Measurements from ENCODE around the gene CYSLTR2.

CYSLTR2 gene

DNA sequence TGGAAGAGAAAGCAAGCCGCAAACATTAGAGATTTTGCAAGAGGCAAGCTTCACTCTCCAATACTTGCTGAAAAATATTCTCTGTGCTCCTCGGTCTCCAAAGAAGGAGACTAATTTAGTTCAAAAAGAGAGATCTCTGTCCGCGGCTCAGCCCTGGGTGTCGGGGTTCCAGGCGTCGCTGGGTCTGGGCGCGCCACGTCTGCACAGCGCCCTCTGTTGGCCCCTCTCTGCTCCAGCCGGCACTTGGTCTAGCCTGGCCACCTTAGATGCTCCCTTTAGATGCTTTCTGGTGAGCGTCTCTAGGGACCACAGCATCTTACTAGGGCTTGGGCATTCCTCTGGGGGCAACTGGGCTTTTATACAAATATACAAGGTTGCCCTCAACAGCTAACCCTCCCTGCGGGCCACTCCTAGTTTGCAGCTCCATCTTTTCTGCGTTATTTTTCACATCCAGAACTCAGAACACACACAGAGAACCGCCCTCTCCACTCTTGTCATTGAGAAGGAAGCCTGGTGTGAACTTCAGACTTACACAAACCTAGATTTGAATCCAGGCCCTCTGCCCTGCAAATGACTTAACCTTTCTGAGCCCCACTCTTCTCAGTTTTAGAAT is 78.3 kb downstream of the CYSLTR2 start:
- TF ChIP-seq, protein P1, sequence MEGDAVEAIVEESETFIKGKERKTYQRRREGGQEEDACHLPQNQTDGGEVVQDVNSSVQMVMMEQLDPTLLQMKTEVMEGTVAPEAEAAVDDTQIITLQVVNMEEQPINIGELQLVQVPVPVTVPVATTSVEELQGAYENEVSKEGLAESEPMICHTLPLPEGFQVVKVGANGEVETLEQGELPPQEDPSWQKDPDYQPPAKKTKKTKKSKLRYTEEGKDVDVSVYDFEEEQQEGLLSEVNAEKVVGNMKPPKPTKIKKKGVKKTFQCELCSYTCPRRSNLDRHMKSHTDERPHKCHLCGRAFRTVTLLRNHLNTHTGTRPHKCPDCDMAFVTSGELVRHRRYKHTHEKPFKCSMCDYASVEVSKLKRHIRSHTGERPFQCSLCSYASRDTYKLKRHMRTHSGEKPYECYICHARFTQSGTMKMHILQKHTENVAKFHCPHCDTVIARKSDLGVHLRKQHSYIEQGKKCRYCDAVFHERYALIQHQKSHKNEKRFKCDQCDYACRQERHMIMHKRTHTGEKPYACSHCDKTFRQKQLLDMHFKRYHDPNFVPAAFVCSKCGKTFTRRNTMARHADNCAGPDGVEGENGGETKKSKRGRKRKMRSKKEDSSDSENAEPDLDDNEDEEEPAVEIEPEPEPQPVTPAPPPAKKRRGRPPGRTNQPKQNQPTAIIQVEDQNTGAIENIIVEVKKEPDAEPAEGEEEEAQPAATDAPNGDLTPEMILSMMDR (IDR thresholded peaks at IDR 0.05; ENCODE audit: borderline replicate concordance, insufficient read depth, low read depth, low read length), result peak; percentile 89

DNA sequence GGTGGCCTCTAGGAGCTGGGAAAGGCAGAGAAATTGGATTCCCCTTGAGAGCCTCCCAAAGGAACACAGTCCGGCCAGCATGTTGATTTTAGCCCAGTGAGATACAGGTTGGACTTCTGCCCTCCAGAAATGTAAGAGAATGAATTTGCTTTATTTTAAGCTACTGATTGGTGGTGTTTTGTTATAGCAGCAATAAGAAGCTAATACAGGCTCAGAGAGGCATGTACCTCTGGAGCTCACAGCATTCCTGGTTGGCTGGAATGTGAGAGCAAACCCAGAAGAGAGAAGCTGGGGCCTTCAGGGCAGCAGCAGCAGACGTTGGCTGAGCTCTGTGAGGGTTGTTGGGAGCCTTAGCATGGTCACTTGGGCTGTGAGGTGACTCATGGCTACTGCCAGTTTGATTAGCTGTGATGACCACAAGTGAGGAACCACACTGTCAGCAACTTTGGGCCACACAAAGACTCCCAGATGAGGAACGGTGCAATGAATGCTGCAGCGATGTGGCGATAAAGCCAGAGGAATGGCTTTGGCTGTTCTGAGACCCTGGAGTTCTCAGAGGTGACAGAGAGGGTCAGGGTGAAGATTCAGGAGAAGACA is 80.1 kb downstream of the CYSLTR2 start:
- no peak overlapping the region for H3K4me3 ChIP-seq (ENCODE audit: low read depth, low read length)
- TF ChIP-seq, protein P1 (IDR thresholded peaks at IDR 0.05; ENCODE audit: borderline replicate concordance, insufficient read depth, low read depth, low read length), result no peak

More for the DNA sequence above, 78.3 kb downstream of the CYSLTR2 start:
- no peak overlapping the region for H3K4me3 ChIP-seq (ENCODE audit: low read depth, low read length)

DNA sequence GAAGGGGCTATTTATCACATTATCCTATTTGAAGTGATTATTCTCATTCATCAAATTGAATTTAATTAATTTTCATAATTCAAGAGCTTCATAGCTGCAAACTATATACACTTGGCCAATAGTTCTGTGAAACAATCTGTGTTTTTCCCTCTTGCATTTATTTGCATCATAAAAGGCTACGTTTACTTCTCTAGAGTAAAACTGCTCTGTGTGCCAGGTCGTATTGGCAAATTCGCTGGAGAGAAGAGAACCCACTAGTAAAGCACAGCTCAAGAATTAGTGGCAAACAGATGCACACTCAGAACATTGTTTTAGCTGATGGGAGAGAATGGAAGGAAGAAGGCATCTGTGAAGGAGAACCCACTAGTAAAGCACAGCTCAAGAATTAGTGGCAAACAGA is 81.8 kb downstream of the CYSLTR2 start:
- H3K4me3 ChIP-seq (ENCODE audit: low read depth, low read length), result no peak overlapping the region
- TF ChIP-seq, protein P1 (IDR thresholded peaks at IDR 0.05; ENCODE audit: borderline replicate concordance, insufficient read depth, low read depth, low read length), result no peak

DNA sequence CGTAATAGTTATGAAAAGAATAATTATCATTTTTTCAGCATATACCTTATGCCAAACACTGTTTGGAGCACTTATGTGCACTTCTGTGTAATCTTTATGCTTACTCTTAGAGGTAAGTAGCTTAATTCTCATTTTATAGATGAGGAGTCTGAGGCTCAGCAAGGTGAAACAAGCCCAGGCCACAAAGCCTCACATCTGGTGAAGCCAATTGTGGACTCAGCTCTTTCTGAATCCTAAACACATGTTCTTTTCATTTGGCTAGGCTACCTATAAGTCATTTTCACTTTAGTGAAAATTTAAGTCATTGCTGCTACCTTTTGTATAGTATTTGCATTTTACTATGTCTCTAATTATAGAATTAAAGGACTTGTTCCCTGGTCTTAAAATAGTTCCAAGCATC is 84.0 kb downstream of the CYSLTR2 start:
- TF ChIP-seq, protein P1 (IDR thresholded peaks at IDR 0.05; ENCODE audit: borderline replicate concordance, insufficient read depth, low read depth, low read length), result no peak
- no peak overlapping the region for H3K4me3 ChIP-seq (ENCODE audit: low read depth, low read length)

DNA sequence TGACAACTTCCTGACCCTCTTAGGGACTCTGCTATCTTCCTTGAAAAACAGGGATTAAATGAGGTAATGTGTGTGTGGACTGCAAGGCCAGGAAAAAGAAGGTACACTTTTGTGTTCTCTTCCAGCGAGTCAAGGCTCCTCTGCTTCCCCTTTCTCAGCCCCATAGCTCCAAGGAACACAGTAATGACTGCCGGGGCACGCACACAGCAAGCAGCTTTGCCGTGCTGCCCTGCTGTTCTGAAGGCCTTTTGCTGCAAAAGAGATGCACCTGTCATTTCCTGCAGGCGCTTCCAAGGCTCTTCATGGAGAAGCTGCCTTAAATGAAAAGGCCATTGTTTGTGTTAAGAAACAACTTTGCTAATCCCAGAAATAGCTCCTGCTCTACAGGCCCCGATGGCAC is 84.6 kb downstream of the CYSLTR2 start:
- H3K4me3 ChIP-seq (ENCODE audit: low read depth, low read length), result no peak overlapping the region
- TF ChIP-seq, protein P1 (IDR thresholded peaks at IDR 0.05; ENCODE audit: borderline replicate concordance, insufficient read depth, low read depth, low read length), result no peak

DNA sequence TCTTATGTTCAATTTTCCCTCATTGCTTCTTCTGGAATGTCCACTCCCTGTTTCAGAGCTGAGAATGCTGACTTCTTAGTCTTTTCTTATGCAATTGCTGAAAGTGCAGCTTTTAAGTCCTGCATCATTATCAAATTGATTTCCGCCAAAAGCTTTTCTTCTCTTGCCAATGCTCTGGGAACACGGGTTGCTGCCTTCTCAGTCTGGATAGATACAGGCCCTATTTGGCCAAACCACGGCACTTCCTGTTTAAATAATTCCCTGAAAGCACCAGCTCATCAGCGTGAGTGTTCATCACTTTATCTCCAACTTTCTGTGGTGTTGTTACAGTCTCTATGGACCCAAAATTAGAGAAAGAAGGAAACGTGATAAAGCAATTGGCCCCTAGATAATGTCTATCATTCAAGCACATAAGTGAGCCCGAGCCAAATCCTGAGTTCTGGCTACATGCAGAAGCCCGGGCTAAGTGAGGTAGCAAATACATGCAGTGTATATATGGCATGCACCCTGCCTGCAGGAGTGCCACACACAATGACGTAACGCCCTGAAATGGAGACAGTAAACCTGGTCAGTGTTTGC is 85.7 kb downstream of the CYSLTR2 start:
- no peak overlapping the region for H3K4me3 ChIP-seq (ENCODE audit: low read depth, low read length)
- TF ChIP-seq, protein P1 (IDR thresholded peaks at IDR 0.05; ENCODE audit: borderline replicate concordance, insufficient read depth, low read depth, low read length), result no peak

DNA sequence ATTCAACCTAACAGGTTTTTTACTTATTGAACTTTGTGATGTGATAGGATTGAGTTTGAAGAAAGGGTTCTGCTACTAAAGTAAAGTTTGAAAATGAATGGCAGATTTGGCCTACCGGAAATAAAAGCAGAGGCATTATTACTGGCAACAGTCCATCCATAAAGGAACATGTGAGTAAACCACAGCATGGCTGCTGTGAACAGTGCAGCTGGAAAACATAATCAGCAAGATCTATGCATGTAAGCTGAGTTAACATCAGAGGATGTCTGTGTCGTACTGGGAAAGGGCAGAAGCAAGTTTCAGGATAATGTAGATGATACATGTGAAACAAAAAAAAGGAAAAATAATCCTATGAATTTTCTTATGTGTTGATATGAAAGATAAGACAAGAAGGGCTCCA is 87.6 kb downstream of the CYSLTR2 start:
- no peak overlapping the region for H3K4me3 ChIP-seq (ENCODE audit: low read depth, low read length)
- TF ChIP-seq, protein P1 (IDR thresholded peaks at IDR 0.05; ENCODE audit: borderline replicate concordance, insufficient read depth, low read depth, low read length), result no peak
